Astrocyte (in vitro differentiated cells and primary cell): ENCODE measurements around the gene WDR27. TPM values are rescaled to one million over a fixed set of nuclear protein-coding genes. Genes with fewer than 3 reads are reported as not detected.

Experiments used
- DNase-seq: peaks from one replicate; pipeline ENCODE4 v3.0.0-alpha.2; 2010; ENCODE audit warnings: low read depth
- FAIRE-seq: peaks from 2 replicates; lab custom pipeline; 2011; peaks lifted over from hg19 to GRCh38; lab: Jason Lieb, UNC
- H2AFZ ChIP-seq: 2 replicates; pipeline ENCODE4 v1.6.0; 2012; ENCODE audit warnings: low read depth, low read length, inconsistent platforms
- H3K27ac ChIP-seq: 2 replicates; pipeline ENCODE4 v1.5.1; 2011; ENCODE audit warnings: low read depth, low read length, inconsistent platforms
- H3K27me3 ChIP-seq: 2 replicates; pipeline ENCODE4 v1.6.0; 2011; ENCODE audit warnings: low read length, inconsistent platforms; ENCODE audit not compliant: insufficient read depth
- H3K36me3 ChIP-seq: 2 replicates; pipeline ENCODE4 v1.5.1; 2011; ENCODE audit warnings: low read length, inconsistent platforms; ENCODE audit not compliant: insufficient read depth
- H3K4me1 ChIP-seq: 2 replicates; pipeline ENCODE4 v1.5.1; 2011; ENCODE audit warnings: low read length, inconsistent platforms; ENCODE audit not compliant: insufficient read depth
- H3K4me2 ChIP-seq: 2 replicates; pipeline ENCODE4 v1.6.0; 2012; ENCODE audit warnings: low read length, inconsistent platforms
- H3K4me3 ChIP-seq: 2 replicates; pipeline ENCODE4 v1.5.1; 2011; ENCODE audit warnings: low read depth, mild to moderate bottlenecking, low read length, inconsistent platforms; ENCODE audit not compliant: insufficient read depth
- H3K79me2 ChIP-seq: 2 replicates; pipeline ENCODE4 v1.6.0; 2012; ENCODE audit warnings: mild to moderate bottlenecking, low read length, inconsistent platforms; ENCODE audit not compliant: insufficient read depth
- H3K9ac ChIP-seq: 2 replicates; pipeline ENCODE4 v1.6.0; 2012; ENCODE audit warnings: mild to moderate bottlenecking, low read length, inconsistent platforms
- H3K9me3 ChIP-seq: 2 replicates; pipeline ENCODE4 v1.5.1; 2012; ENCODE audit warnings: low read depth, mild to moderate bottlenecking, low read length, inconsistent platforms; ENCODE audit not compliant: insufficient read depth
- H4K20me1 ChIP-seq: 2 replicates; pipeline ENCODE4 v1.6.0; 2012; ENCODE audit warnings: low read length, inconsistent platforms; ENCODE audit not compliant: insufficient read depth
- H3K27ac Mint-ChIP-seq: one replicate; pipeline ENCODE4 v1.8.0; 2021; ENCODE audit warnings: mild to moderate bottlenecking, mixed read lengths; ENCODE audit not compliant: unreplicated experiment
- H3K27me3 Mint-ChIP-seq: one replicate; pipeline ENCODE4 v1.8.0; 2021; ENCODE audit warnings: low read depth, mixed read lengths; ENCODE audit not compliant: unreplicated experiment
- H3K36me3 Mint-ChIP-seq: one replicate; pipeline ENCODE4 v1.8.0; 2021; ENCODE audit warnings: low read depth, mixed read lengths; ENCODE audit not compliant: unreplicated experiment
- H3K4me1 Mint-ChIP-seq: one replicate; pipeline ENCODE4 v1.8.0; 2021; ENCODE audit warnings: low read depth, mixed read lengths; ENCODE audit not compliant: unreplicated experiment
- H3K4me3 Mint-ChIP-seq: one replicate; pipeline ENCODE4 v1.8.0; 2021; ENCODE audit warnings: mild to moderate bottlenecking, moderate library complexity, mixed read lengths; ENCODE audit not compliant: unreplicated experiment
- H3K9me3 Mint-ChIP-seq: one replicate; pipeline ENCODE4 v1.8.0; 2021; ENCODE audit warnings: mild to moderate bottlenecking, mixed read lengths; ENCODE audit not compliant: unreplicated experiment
- EZH2 ChIP-seq: IDR thresholded peaks from 2 replicates; pipeline ENCODE4 v1.6.1; 2012; ENCODE audit warnings: mild to moderate bottlenecking, low read length, inconsistent platforms; ENCODE audit not compliant: insufficient read depth
- total RNA-seq: library from RNA; stranded (reverse); gene quantifications from 2 replicates; pipeline ENCODE4 v1.2.1, GENCODE V29; 2021
- TF ChIP-seq, protein P1 (sequence below): IDR thresholded peaks from 2 replicates; pipeline ENCODE4 v1.5.1; 2011; ENCODE audit warnings: low read depth, mild to moderate bottlenecking, inconsistent platforms, low read length, moderate library complexity; ENCODE audit not compliant: insufficient read depth

Gene WDR27
- total RNA-seq, 1 donor from 2014 or later = 31.2 TPM

DNA sequence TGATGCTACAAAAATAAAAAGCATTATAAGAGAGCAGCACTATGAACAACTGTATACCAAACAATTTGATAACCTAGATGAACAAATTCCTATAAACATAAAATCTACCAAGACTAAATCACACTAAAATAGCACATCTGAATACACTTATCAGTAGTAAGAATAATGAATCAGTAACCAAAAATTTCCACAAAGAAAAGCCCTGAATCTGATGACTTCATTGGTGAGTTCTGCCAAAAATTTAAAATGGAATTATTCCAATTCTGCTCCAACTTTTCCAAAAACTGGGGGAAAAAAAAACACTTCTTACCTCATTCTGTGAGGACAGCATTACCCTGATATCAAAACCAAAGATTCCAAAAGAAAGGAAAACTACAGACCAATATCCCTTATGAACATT, 206.2 kb downstream of the WDR27 start:
- Mint-ChIP-seq H3K36me3 (peaks cover 2% of the 10 kb centered on the region), H3K27ac (no peak overlapping the region), H3K4me1 (no peaks in the 10 kb centered on the region), H3K9me3 (no peaks in the 10 kb centered on the region), H3K27me3 (no peaks in the 10 kb centered on the region), H3K4me3 (no peak overlapping the region)
- H3K9me3 ChIP-seq = no peaks in the 10 kb centered on the region
- no peaks in the 10 kb centered on the region for H3K4me1 ChIP-seq
- no peak overlapping the region for H3K4me2 ChIP-seq
- H3K9ac ChIP-seq = no peak overlapping the region
- no peaks in the 10 kb centered on the region for H4K20me1 ChIP-seq
- no peaks in the 10 kb centered on the region for H3K79me2 ChIP-seq
- no peaks in the 10 kb centered on the region for H3K27me3 ChIP-seq
- H3K27ac ChIP-seq = peak overlapping the region; percentile 7
- FAIRE-seq = no peak
- H3K4me3 ChIP-seq = no peak overlapping the region
- TF ChIP-seq, protein P1, sequence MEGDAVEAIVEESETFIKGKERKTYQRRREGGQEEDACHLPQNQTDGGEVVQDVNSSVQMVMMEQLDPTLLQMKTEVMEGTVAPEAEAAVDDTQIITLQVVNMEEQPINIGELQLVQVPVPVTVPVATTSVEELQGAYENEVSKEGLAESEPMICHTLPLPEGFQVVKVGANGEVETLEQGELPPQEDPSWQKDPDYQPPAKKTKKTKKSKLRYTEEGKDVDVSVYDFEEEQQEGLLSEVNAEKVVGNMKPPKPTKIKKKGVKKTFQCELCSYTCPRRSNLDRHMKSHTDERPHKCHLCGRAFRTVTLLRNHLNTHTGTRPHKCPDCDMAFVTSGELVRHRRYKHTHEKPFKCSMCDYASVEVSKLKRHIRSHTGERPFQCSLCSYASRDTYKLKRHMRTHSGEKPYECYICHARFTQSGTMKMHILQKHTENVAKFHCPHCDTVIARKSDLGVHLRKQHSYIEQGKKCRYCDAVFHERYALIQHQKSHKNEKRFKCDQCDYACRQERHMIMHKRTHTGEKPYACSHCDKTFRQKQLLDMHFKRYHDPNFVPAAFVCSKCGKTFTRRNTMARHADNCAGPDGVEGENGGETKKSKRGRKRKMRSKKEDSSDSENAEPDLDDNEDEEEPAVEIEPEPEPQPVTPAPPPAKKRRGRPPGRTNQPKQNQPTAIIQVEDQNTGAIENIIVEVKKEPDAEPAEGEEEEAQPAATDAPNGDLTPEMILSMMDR = no peak
- TF ChIP-seq EZH2 = no peak
- no peak overlapping the region for H2AFZ ChIP-seq
- DNase-seq = peak; percentile 75
- H3K36me3 ChIP-seq = no peaks in the 10 kb centered on the region

GRCh38 chr6:169494038-169494437, 207.8 kb downstream of the WDR27 start:
- DNase-seq = no peak
- Mint-ChIP-seq H3K4me1 (no peaks in the 10 kb centered on the region), H3K27me3 (no peaks in the 10 kb centered on the region), H3K4me3 (no peak overlapping the region), H3K27ac (no peak overlapping the region), H3K9me3 (no peaks in the 10 kb centered on the region), H3K36me3 (no peaks in the 10 kb centered on the region)
- H3K4me1 ChIP-seq = no peaks in the 10 kb centered on the region
- no peak overlapping the region for H3K4me2 ChIP-seq
- H3K27me3 ChIP-seq = no peaks in the 10 kb centered on the region
- no peaks in the 10 kb centered on the region for H3K79me2 ChIP-seq
- H3K27ac ChIP-seq = no peak overlapping the region
- H3K4me3 ChIP-seq = no peak overlapping the region
- H3K9me3 ChIP-seq = no peaks in the 10 kb centered on the region
- H3K36me3 ChIP-seq = no peaks in the 10 kb centered on the region
- no peaks in the 10 kb centered on the region for H4K20me1 ChIP-seq
- no peak overlapping the region for H2AFZ ChIP-seq
- TF ChIP-seq, protein P1 = no peak
- TF ChIP-seq EZH2 = no peak
- no peak overlapping the region for H3K9ac ChIP-seq
- no peak for FAIRE-seq

DNA sequence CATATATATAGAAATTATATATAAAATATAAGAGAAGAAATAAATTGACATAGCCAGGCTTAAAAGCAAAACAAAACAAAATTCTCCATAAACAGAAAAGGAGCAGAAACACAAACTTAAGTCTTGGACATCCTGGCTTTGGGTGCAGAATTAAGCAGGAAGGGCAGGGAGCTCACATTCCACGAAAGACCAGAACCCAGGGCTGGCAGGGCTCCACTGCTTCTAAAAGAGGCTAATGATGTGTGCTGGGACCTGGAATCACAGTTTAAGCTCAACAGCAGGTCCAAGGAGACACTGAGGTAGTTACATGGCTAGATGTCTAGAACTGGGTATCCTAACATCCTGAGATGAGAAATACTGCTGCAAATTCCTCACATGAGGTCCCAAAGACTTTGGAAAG, 210.3 kb downstream of the WDR27 start:
- Mint-ChIP-seq H3K4me1 (peaks cover 2% of the 10 kb centered on the region), H3K4me3 (no peak overlapping the region), H3K27ac (no peak overlapping the region), H3K27me3 (no peaks in the 10 kb centered on the region), H3K36me3 (no peaks in the 10 kb centered on the region), H3K9me3 (no peaks in the 10 kb centered on the region)
- H3K4me2 ChIP-seq = no peak overlapping the region
- DNase-seq (no peak), FAIRE-seq (no peak)
- no peak overlapping the region for H2AFZ ChIP-seq
- no peaks in the 10 kb centered on the region for H3K36me3 ChIP-seq
- H4K20me1 ChIP-seq = no peaks in the 10 kb centered on the region
- H3K27me3 ChIP-seq = no peaks in the 10 kb centered on the region
- TF ChIP-seq, protein P1 = no peak
- TF ChIP-seq EZH2 = no peak
- no peak overlapping the region for H3K9ac ChIP-seq
- H3K9me3 ChIP-seq = no peaks in the 10 kb centered on the region
- H3K27ac ChIP-seq = no peak overlapping the region
- no peaks in the 10 kb centered on the region for H3K79me2 ChIP-seq
- H3K4me1 ChIP-seq = no peaks in the 10 kb centered on the region
- H3K4me3 ChIP-seq = no peak overlapping the region
